ENCODE results near the gene CCDC91.

GRCh38 chr12:28313631-28314030, 123.4 kb downstream of the CCDC91 start:
- TF ChIP-seq CTCF (IDR thresholded peaks at IDR 0.05) (no peak), POLR2A (IDR thresholded peaks at IDR 0.05) (no peak)
